Sigmoid colon (tissue), 3 donors: ENCODE results near the gene CAMK1D.

Experiments used
- CTCF ChIP-seq, 4 experiments: fragments of 450-650 bp in 3 of 4; fragments of 200-600 bp in 1 of 4; IDR thresholded peaks; one replicate each; pipeline ENCODE4 v1.5.1; 2016 to 2019; ENCODE audit warnings: antibody characterized with exemption in 4 of 4, mild to moderate bottlenecking in 3 of 4, moderate library complexity in 2 of 4
- POLR2A ChIP-seq, 2 donors: fragments of 450-650 bp; IDR thresholded peaks; one replicate each; pipeline ENCODE4 v1.6.1; 2016; ENCODE audit warnings: antibody characterized with exemption in 2 of 2, mild to moderate bottlenecking in 2 of 2, moderate library complexity in 2 of 2

GRCh38 chr10:12381536-12382156 is 32.3 kb downstream of the CAMK1D start:
- TF ChIP-seq CTCF (IDR thresholded peaks at IDR 0.05) (no peak), POLR2A (IDR thresholded peaks at IDR 0.05) (no peak)
